GM21576 (cell line): ENCODE results near the gene DVL2.
"Not testable (repeated sequence)": the region's sequence is repeated elsewhere in the genome, so short reads cannot be mapped to it uniquely, and the experiment has no call there.

Experiments
- ATAC-seq: cut with Tn5 transposase; IDR thresholded peaks from one replicate; pipeline ENCODE4 v1.9.1; 2021; ENCODE audit warnings: mild to moderate bottlenecking, moderate library complexity; ENCODE audit not compliant: unreplicated experiment

The DVL2 gene

DNA sequence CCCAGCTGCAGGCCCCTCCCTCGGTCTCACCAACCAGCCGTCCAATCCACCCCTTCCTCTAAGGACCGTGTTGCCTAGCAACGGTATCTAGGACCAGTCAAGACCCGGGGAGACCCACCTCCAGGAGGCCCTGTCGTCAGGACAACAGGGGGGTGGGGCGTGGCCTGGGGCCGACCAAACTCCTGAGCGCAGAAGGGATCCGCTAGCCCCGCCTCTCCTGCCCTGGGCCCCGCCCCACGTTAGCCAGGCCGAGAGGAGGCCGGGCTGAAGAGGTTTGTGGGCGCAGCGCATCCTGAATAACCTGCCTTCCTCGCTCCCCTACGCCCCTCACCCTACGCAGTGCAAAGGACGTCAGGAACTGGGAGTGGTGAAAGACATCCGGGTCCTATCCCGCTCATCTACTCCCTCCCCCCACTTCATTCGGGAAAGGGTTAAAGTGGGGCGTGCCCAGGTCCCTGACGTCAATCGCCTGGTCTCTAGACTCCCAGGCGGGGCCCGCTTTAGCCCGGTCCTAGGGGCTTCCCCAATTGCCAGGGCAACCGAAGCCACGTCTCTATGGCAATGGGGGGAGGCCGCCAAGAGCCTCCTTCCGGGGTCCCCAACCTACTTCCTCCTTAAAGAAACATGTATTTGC is 29.4 kb downstream of the DVL2 start:
- ATAC-seq = peak; percentile 79

DNA sequence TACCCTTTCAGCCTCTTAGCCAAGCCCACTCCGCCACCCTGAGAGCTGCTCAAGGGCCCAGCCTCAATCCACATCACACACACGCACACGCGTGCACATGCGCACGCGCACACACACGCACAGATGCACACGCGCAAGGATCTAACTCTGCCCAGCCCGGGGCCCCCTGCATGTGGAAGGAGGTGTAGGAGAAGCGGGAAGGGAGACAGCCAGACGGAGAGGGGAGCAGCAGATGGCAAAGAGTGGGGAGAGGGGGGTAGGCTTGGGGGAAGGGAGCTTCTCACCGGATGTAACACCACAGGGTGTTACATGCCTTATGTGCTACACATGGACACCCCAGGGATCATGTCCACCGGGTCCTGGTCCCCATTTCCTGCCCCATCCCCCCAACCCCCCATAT is 30.0 kb downstream of the DVL2 start:
- no peak for ATAC-seq

DNA sequence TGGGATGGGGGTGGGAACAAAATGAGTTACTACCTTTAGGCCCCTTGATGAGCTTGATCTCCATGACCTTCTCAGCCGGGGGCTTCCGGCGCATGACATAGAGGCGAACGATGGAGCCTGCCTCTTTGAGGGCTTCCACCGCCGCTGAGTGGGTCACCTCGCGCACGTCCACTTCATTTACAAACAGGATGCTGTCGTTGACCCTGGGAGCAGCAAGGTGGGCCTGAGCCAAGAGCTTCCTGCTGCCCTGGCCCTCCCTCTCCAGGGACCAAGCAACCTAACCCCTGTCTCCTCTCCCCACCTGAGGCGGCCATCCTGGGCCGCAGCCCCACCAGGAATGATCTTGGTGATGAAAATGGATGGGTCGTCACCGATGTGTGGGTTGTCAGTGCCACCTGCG is 30.9 kb downstream of the DVL2 start:
- no peak for ATAC-seq

DNA sequence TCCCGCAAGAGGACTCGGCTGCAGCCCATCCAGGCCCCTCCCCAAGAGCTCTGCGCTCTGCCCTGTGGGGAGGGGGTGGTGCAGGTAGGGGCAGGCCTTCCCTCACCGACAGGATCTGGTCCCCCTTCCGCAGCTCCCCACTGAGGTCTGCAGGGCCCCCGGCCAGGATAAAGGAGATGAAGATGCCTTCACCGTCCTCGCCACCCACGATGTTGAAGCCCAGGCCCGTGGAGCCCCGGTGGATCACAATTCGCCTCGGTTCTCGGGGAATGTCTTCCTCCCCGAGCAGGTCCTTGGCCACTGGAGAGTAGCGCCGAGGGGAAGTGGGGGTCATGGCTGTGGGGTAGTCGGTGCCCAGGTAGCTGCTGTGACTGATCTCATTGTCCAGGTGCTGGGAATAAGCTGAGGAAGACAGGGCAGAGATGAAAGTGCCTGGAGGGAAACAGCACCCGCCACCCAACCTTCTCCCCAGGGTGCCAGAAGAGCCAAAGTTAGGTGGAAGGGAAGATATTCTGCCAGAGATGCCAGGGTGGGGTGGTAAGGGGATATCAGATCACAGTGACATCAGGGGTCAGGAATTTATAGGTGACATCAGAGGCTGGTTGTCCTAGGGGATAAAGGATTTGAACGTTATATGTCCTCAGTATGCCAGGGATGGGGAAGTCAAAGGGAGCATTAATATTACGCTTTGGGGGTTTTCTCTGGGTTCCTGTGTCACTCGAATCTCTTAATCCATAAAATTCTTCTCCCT is 37.5 kb downstream of the DVL2 start:
- no peak for ATAC-seq

DNA sequence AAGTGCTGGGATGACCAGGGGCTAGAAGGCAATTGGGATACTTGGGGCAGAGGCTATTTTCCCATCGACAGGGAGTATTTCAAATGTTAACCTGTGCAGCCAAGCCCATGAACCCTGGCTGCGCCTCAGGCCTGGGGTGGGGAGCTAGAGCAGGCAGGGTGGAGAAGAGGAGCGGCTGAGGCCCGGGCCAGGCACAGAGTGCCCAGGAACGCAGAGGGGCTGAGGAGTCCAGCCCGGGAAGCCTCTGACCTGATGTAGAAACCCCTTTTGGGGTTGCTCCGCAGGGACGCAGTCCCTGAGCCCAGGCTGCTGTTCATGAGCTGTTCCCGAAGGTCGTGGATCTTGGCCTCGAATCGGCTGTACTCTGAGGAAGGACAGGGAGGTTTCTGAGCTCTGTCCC is 38.3 kb downstream of the DVL2 start:
- no peak for ATAC-seq

DNA sequence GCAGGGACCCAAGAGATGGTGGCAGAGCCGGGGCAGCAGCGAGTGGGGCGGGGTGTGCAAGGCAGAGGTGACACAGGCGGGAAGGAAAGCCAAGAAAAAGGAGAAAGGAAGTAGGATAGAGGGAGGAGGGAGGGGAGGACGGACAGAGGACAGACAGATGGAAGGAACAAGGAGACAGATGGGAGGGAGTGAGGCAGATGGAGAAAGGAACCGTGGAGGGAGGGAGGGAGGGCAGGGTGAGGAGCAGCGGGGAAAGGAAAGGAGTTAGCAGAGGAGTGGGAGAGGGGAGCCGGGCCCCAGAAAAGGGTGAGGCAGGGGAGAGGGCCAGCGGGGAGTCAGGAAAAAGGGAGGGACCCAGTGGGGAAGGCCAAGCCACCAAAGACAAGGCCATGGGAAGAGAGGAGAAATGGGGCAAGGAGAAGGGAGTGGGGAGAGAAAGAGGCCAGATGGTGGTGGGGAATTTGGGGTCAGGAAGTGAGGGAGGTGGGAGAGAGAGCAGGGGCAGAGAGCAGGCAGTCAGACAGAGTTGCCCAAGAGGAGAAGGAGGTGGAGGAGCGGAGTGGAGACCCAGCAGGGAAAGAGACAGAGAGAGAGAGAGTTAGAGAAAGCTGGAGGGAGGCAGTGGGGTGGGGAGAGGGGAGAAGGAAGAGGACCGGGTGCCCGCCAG is 41.9 kb downstream of the DVL2 start:
- no peak for ATAC-seq

DNA sequence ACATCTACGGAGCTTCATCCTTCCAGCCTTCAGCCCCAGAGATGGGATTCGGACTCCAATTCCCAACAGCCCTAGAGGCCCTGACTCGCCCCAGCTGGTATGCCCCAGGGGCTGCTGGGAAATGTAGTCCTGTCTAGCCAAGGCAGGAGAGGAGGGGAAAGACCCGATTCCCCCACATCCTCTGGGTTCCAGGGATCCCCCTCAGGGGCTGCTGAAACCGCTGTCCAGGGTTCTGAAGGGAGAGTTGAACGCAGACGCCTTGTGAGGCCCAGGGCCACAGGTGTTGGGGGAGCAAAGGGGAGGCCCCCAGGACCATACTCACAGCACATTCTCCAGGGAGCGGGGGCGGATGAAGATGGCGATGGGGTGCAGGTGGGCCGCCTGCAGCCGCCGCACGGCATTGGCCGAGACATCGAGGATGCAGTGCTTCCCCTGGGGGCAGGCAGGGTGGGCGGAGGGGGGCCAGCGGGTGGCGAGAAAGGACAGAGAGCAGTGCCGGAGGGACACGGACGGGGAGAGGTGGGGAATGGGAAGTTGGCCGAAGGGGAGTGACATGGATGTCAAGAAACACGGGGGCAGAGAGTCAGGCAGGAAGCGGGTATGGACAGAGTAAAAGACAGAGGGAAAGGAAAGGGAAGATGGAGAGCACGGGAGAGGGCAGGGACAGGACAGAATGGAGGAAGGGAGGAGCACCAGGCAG is 42.6 kb downstream of the DVL2 start:
- ATAC-seq = no peak

DNA sequence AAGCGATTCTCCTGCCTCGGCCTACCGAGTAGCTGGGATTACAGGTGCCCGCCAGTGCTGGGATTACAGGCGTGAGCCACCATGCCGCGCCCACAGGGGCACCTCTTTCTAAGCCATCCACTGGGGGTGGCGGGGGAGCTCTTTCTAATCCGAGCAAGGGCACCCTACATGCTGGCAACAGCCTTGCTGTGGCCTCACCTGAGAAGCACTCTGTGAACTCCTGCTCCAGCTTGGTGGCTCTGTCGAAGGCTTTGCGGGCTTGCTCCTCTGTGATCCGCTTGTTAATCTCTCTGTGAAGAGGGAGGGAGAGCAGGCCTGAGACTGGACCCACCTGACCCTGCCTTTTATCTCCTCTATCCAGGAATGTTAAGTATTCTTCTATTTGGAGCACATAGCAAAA is 43.2 kb downstream of the DVL2 start:
- no peak for ATAC-seq

DNA sequence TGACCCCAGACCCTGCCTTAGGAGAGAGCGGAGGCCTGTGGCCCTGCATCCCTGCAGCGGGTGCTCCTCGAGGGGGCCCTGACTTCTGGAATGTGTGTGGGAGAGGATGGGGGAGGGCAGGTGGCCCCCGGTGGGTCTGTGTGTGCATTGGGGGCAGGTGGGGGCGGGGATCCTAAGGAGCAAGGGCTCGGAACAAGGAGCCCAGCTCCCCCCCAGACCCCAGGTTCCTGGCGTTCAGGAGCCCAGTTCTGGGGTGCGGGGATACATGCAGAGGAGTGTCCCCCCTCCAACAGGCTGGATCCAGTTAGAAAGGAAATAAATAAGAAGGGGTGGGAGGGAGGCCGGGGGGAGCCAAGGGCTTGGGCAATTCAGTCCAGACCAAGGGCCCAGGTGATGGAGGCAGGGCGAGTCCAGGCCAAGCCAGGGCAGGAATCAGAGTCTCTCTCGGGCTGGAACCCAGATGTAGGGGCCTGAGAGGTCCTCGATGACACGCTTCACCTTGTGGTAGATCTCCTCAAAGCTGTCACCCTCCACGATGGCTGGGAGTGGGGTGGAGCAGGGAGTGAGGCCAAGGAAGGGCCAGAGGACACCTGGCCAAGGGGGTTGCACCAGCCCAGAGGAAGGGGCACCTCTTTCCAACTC is 43.9 kb downstream of the DVL2 start:
- no peak for ATAC-seq

DNA sequence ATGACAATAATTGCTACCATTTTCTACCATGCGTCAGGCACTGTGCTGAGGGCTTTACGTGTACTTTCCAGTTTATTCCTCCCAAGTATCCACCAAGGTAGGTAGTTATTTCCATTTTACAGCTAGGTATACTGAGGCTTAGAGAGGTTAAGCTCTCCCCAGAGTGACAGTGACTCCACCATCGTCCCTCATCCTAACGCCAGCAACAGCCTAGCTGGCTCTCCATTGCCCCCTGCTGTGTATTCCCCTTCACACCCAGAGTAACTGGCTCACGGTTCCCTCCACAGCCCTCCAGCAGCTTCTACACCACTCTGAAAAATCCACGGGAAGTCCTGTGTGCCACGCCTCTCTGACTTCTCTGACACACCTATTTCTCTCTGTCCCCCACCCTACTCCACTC is 48.1 kb downstream of the DVL2 start:
- no peak for ATAC-seq

DNA sequence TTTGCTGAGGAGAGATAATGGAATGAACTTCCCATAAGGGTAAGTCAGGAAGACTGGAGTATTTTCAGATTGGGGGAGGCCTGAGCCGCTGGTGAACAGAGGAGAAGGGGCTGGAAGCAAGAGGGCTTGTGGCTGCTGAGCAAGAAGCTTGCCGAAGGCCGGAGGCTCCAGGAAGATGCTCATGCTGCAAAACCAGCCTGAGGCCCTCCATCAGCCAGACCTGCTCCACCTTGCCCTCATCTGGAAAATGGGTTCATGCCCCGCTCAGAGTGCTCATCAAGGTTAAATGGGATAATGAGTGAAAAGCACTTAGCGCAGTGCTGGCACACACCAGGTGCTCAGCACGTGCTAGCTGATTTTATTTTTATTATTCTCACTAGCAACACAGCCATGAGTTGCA is 49.7 kb downstream of the DVL2 start:
- no peak for ATAC-seq

DNA sequence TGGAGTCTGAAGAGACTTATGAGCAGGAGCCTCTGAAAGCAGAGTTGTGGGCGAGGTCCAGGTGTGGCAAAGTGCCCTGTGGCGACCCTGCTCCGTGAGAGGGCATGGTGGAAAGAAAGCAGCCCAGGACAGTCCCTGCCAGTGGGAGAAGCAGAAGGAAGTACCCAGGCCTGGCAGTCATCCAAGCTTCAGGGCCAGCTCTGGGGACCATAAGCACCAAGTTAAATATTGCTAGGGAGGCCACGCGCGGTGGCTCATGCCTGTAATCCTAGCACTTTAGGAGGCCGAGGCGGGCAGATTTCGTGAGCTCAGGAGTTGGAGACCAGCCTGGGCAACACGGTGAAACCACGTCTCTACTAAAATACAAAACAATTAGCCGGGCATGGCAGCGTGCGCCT is 50.2 kb downstream of the DVL2 start:
- ATAC-seq = no peak

DNA sequence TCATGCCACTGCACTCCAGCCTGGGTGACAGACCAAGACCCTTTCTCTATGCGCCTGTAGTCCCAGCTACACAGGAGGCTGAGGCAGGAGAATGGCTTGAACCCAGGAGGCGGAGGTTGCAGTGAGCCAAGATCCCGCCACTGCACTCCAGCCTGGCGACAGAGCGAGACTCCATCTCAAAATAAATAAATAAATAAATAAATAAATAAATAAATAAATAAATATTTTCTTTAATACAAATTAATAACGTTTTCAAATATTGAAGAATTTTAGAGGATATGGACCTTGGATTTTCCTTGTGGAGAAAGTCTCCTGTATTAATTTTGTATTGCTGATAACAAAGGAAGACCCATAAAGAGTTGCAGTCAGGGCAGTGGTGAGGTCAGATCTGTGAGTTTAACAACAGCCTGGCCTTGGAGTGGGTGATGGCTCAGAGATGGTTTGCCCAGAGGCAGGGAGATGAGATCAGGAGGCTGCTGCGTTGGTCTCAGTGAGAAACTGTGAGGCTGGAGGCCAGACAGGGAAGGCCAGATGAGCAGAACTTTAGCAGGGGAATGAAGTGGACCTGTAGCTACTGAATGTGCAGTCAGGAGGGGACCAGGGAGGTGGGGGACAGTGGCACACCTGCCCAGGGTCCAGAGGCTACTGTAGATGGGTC is 50.8 kb downstream of the DVL2 start:
- no peak for ATAC-seq

DNA sequence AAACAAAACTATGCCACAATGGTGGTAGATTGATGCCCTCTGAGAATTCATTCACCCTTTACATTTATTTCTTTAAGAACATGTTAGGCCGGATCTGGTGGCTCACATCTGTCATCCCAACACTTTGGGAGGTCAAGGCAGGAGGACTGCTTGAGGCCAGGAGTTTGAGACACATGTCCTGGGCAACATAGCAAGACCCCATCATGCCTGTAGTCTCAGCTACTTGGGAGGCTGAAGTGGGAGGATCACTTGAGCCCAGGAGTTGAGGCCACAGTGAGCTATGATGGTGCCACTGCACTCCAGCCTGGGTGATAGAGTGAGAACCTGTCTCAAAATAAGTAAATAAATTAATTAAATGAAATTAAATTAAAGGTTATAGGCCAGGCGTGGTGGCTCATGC is 52.2 kb downstream of the DVL2 start:
- not testable (repeated sequence) for ATAC-seq

DNA sequence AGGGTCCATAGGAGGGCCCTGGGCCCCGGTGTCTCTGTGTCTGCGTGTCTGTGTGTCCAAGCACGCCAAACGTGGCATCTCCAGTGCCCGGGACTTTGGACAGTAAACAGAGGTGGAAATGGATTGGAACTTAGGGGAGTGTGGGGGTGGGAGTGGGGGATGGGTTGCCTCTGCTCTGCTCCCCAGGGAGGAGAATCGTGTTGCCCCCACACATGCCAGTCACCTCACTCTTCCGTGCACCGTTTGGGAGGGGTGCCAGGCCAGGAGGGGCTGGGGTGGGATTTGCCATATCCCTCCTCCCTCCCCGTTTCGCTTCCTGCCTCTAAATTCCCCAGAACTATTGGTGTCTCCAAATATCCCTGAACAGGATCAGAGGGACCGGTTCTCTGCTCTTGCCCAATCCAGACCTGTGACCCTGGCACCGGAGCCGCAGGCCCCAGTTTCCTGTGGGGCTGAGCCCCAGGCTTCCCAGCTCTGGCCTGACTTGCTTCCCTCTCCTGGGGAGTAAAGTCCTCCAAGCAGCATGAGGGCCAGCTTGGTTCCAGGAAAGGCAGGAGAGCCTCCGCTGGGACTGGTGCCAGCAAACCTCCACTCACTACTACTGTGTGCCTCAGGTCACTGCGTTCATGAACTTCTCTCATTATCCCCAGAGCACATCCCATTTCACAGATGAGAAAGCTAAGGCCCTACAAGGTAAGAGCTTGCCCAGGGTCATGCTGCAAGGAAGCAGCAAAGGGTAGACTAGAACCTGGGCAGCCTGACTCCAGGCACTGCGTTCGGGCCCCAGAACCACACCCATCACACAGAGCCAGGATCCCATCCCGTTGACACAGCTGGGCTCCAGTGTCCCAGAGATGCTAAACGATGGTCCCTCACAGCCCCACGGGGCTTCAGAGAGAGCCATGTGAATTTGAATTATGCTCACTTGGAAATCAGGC is 54.7 kb downstream of the DVL2 start, which contains the start of gene ASGR1:
Gene ASGR1, minus strand, starts transcription at position 54 of the 938 bp plus-strand sequence. CDS start 807 bp downstream, outside the sequence.
- ATAC-seq = no peak

DNA sequence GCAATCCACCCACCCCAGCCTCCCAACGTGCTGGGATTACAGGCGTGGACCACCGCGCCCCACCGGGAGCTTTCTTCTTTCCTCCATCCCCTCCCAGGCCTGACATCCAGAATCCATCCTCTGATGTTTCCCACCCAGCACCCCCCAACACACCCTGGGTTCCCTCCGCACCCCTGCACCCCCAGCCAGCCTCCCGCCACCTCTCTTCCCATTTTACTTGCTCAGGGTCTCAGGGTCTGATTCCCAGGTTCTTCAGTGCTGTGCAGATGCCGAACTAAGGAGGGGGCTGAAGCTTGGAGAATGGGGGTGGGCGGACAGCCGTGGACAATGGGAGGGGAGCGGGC is 55.4 kb downstream of the DVL2 start:
- ATAC-seq = no peak

DNA sequence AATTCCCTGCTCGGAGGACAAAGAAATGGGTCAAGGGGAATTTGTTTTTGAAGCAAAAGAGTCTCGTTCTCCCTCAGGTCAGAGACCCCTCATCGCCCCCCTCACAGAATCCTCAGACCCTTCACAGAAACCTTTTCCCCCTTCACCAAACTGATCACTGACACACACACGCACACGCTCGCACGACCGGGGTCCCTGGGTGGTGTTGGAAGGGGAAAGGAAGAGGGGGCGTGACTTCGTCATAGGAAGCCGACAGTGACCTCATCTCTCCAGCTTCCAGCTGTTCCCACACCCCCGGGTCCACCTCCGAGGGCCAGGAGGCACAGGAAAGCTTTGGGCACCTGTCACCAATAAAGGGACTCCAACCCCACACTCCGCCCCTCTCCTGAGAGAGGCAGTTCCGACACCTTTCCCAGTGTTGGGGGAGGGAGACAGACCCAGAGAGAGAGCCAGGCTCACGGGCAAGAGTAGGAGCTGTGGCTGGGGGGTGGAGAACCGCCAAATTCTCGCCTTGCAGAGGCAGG is 56.3 kb downstream of the DVL2 start:
- no peak for ATAC-seq

DNA sequence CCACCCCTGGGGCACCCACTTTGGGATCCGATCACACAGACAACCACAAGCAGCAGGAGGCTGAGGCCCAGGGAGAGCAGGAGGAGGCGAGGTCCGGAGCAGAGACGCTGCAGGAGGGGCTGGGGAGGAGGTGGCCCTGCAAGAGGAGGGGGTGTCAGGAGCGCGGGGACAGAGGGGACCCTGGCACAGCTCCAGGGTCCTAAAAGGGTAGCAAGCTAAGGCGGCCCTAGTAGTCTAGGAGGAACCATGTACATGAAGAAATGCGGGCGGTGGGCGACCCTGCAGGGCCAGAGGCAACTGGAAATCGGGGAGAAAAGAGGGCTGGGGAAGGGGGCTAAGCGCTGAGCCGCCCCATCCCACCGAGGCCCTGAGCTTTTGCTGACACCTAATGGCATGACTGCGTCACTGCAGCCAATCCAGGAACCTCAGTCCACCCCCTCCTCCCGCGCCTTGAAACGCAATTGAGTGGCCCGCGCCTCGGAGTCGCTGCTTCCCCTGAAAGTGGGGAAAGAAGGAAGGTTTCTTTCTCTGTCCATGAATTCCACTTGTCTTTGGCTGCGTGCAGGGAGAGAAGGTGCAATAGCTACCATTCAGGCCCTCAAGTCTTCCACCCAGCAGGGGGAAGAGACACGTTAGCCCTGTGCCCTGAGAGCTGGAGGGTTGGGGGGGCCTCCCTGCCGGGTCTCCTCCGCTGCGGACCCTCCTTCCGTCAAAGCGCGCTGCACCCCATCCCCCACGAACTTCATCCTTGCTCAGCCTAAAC is 56.9 kb downstream of the DVL2 start:
- no peak for ATAC-seq

DNA sequence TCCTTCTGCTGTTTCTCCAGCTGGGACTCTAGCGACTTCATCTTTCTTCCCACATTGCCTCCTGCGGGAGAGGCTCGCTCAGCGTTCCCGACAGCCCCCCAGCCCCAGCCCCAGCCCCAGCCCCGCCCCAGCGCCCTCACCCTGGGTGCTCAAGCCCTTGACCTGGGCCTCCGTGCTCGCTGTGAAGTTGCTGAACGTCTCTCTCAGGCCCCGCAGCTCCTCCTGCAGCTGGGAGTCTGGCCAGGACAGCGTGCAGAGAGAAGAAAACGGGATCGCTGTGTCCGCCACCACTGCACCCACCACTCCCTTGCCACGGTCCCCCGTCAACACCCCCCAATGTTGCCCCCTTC is 57.5 kb downstream of the DVL2 start:
- ATAC-seq = no peak
